Left renal pelvis (tissue), 4 donors: ENCODE results near the gene PKD2L2. TPM values are rescaled to one million over a fixed set of nuclear protein-coding genes. Genes with fewer than 3 reads are reported as not detected.
"Not testable (repeated sequence)": the region's sequence is repeated elsewhere in the genome, so short reads cannot be mapped to it uniquely, and the experiment has no call there.

Experiments
- DNase-seq, 4 donors: peaks; one replicate each; pipeline ENCODE4 v3.0.0-alpha.2; 2013; ENCODE audit warnings: low read depth in 4 of 4, low spot score in 3 of 4
- polyA plus RNA-seq, 4 donors: library from polyadenylated mRNA; unstranded; fragments of 120-200 nt; gene quantifications; one replicate each; pipeline ENCODE4 v1.2.1, GENCODE V29; 2013; ENCODE audit not compliant: insufficient read length in 4 of 4

The PKD2L2 gene
- polyA plus RNA-seq, 4 donors, result 0.20 to 0.50 (median 0.37) TPM

- DNase-seq, result not testable (repeated sequence)
These were observed 55.0 kb downstream of the PKD2L2 start for GRCh38 chr5:137944280-137944679.

- DNase-seq, result no peak
These were observed 56.6 kb downstream of the PKD2L2 start for GRCh38 chr5:137945825-137946224.

- no peak for DNase-seq
These were observed 65.0 kb downstream of the PKD2L2 start for GRCh38 chr5:137954131-137954879.

GRCh38 chr5:137957948-137958347, 68.7 kb downstream of the PKD2L2 start:
- no peak for DNase-seq

- DNase-seq, result no peak
These were observed 70.2 kb downstream of the PKD2L2 start for GRCh38 chr5:137959488-137959887.

- DNase-seq, result no peak
These were observed 70.9 kb downstream of the PKD2L2 start for GRCh38 chr5:137960141-137960540.

GRCh38 chr5:137960819-137961218, 71.6 kb downstream of the PKD2L2 start:
- DNase-seq, result no peak

GRCh38 chr5:137970384-137970783, 81.1 kb downstream of the PKD2L2 start:
- DNase-seq, result not testable (repeated sequence)

- DNase-seq, result no peak
These were observed 86.0 kb downstream of the PKD2L2 start for GRCh38 chr5:137975208-137975607.

- no peak for DNase-seq
These were observed 100.2 kb downstream of the PKD2L2 start for GRCh38 chr5:137989419-137989818.

Other genes starting within 250 kb of the PKD2L2 start
- 10 to 100 TPM in 3 of 4 donors, 1 to 10 TPM in 1; 9.0 to 24.0 (median 15.6) TPM for gene KLHL3, start 153.4 kb upstream of the PKD2L2 start, polyA plus RNA-seq
- 10 to 100 TPM; 69.1 to 76.1 (median 72.7) TPM for gene HNRNPA0, start 135.1 kb upstream of the PKD2L2 start, polyA plus RNA-seq
- 1 to 10 TPM; 1.3 to 2.2 (median 1.4) TPM for gene MYOT, start 21.6 kb upstream of the PKD2L2 start, polyA plus RNA-seq
- gene FAM13B, start 143.6 kb downstream of the PKD2L2 start, polyA plus RNA-seq, result 10 to 100 TPM; 34.4 to 58.7 (median 55.7) TPM
- gene WNT8A, start 194.6 kb downstream of the PKD2L2 start, polyA plus RNA-seq, result under 1 TPM in 3 of 4 donors, not detected in 1; 0.14 to 0.29 (median 0.19) TPM
- gene NME5, start 250.0 kb downstream of the PKD2L2 start, polyA plus RNA-seq, result 10 to 100 TPM in 3 of 4 donors, 1 to 10 TPM in 1; 5.8 to 26.7 (median 24.0) TPM